NCI-H187 treated with DMSO at 0.1 percent for 48 hours (cell line): ENCODE results near the gene ATP6V1G3.
"Not testable (repeated sequence)": the region's sequence is repeated elsewhere in the genome, so short reads cannot be mapped to it uniquely, and the experiment has no call there.

Source experiments
- DNase-seq: peaks from one replicate; lab custom pipeline; 2025; lab: John Stamatoyannopoulos, UW

The ATP6V1G3 gene

GRCh38 chr1:198542632-198543031 lies 2.2 kb upstream of the ATP6V1G3 start:
- DNase-seq, result no peak

DNA sequence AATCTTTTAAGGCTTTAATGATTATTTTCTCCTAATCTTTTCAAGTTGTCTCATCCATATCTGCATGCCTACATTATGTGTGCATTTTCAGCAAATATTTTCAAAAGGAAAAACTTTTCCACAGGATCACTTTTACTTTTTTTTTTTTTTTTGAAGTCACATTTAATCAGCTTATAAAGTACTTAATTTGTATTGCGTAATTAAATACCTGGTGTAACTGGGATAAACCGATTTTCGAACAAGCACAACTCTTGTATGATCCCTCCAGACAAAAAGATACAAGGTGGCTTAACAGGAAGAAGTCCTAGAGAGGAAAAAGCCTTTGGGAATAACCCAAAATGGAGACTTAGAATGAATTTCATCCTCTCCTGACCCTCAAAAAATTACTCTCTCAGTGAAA lies 1.3 kb upstream of the ATP6V1G3 start:
- DNase-seq, result no peak

- DNase-seq, result no peak
These were observed 1.7 kb downstream of the ATP6V1G3 start for GRCh38 chr1:198538579-198539364.

DNA sequence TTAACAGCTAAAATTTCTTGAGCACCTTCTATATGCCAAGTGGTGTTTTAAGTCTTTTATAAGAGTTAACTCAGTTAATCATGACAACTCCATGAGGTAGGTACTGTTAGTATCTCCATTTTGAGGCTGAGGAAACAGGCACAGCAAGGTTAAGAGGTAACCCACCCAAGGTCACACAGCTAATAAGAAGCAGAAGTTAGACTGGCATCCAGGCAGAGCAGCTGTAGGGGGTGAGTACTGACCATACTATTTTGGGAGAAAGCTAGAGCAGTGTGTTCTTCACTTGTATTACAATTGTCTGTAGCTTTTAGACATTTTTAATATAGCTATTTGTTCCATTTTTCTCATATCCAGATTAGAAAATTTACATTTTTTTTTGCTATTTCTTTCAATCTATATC lies 4.8 kb downstream of the ATP6V1G3 start:
- DNase-seq, result no peak

DNA sequence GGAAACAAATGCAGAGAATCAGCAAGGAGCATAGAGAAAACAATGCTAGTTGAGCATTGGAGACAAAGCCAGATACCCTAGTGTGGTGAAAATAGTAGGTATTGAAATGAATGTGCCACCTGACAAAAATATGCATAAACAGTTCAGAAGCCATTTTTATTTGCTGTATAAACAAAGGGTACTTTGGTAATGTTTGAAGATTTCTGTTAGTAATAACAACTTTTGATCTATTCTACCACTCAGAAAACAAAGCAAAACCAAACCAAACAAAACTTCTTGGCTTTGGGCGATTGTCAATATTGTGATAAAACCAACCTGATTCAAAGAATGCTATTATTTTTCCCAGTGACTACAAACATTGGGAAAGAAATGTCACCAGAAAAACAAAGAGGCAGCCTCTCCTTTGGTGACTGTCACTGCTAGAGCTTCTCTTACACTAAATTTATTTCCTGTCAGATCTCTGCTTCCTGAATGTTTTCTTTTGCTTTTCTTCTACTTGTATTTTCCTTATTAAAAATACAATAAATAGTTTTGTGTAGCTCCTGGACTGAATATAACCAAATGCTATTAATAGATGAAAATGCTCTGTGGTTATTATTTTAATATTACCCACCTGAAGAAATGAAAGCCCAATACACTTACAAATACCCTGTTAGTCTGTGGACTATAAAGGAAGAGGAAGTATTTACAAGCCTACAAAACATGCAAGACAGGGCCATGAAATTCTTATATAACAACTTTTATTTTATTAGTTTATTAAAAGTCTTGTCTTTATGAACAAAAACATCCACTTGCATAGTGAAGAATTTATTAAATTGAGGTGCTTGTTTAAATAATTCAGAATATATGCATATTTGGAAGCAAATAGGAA lies 5.7 kb downstream of the ATP6V1G3 start:
- no peak for DNase-seq

DNA sequence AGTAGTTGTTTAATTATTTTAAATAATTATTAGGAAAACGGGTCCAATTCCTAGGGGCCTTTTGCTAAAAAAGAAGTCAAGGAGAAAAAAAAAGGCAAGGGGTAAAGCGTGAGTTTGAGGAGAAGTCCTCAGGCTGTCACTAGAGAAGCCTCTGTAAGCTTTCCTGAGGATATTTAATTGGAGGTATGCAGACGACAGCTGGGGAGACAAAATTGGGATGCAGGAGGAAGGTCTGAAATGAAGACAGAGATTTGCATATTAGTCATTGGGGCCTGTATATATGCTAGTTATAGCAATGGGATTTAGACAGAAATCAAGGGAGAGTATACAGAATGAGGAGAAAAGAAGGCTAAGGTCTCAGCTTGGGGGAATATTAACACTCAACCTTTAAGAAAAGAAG lies 8.6 kb downstream of the ATP6V1G3 start:
- no peak for DNase-seq

- no peak for DNase-seq
These were observed 9.5 kb downstream of the ATP6V1G3 start for GRCh38 chr1:198530953-198531352.

- DNase-seq, result no peak
These were observed 11.1 kb downstream of the ATP6V1G3 start for GRCh38 chr1:198529414-198529813.

- no peak for DNase-seq
These were observed 12.1 kb downstream of the ATP6V1G3 start for GRCh38 chr1:198528364-198528763.

DNA sequence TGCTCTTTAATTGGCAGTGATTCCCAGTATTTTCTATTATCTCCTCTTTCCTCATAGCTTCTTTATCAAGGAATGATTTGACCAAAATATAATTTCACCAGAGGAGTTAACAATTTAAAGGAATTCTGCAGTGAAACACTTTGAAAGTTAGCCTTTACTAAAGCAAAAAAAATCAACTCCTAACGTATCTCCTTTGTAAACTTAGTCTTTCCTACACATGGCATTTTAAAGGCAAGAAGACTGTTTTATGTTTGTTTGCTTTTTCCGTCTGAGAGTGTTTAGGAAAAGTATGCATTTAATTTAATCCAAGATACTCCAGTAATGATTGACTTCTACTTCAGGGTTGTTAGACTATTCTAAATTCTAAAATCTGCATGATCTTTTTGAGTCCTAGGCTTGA lies 15.9 kb downstream of the ATP6V1G3 start:
- DNase-seq, result no peak

DNA sequence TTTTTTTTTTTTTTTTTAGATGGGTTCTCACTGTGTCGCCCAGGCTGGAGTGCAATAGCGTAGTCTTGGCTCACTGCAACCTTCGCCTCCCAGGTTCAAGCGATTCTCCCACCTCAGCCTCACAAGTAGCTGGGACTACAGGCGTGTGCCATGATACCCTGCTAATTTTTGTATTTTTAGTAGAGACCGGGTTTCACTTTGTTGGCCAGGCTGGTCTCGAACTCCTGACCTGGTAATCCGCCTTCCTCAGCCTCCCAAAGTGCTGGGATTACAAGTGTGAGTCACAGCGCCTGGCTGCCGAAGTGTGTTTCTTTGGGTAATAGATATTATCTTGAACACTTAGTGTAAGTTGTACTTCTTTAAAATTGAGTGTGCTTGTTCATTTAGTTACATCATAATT lies 16.4 kb downstream of the ATP6V1G3 start:
- not testable (repeated sequence) for DNase-seq

GRCh38 chr1:198523182-198523950 lies 17.1 kb downstream of the ATP6V1G3 start:
- no peak for DNase-seq

DNA sequence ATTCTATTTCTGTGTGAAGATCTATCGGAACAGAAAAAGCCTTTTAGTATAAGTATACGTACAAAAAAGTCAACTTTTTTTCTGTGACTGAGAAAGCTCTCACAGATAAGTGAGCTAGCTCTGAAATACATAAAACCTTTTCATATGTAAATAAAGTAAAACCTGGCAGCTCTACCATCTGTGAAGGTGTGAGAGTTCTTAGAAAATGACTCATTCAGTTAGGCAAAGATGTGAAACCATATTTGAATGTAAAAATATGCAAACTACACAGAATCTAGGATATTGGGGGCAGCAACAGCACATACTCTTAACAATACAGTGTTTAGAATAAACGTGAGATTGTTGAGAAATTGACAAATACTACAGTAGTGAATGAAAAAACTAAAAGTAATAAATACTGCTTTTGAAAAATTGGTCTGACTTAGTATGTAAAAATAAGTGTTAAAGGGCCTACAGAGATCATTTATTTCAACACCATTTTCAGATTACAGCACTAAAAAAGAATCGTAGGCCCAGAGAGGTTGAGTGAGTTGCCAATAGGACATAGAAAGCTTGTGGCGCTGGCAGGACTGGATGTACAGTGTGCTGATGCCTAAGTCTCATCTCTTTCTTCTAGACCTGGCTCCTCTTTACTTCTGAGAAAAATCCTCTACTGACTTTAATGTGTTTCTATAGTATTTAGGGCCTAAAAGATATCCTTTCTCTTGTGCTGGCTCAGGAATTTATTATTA lies 19.8 kb downstream of the ATP6V1G3 start:
- no peak for DNase-seq

- DNase-seq, result no peak
These were observed 20.6 kb downstream of the ATP6V1G3 start for GRCh38 chr1:198519639-198520501.

DNA sequence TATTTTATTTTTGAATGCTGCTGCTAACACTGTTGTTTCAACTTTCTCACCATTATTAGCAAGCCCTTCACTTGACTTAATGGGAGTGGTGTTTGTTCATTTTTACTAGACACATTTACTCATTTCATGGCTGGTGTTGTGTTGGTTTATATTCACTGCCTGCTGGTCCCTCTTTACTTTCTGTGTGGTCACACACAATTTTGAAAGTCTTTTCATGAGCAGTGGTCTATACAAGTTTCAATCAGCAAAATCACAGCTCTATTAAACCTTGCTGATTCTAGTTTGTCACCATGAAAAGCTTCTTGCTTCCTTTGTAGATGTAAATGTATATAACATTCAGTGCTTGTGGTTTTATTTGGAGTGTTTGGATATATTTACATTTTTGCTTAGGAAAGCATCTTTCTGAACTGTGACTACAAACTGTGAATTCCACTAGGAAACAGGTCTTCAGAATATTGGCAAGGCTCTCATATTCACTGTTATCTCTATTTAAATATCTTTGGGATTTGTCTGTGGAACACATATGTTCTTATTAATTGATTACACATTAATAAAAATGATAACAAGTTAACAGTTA lies 22.8 kb downstream of the ATP6V1G3 start:
- no peak for DNase-seq

GRCh38 chr1:198500096-198500495 lies 40.4 kb downstream of the ATP6V1G3 start:
- DNase-seq, result no peak

- DNase-seq, result no peak
These were observed 40.9 kb downstream of the ATP6V1G3 start for GRCh38 chr1:198499588-198499987.

- no peak for DNase-seq
These were observed 41.6 kb downstream of the ATP6V1G3 start for GRCh38 chr1:198498881-198499280.

GRCh38 chr1:198498103-198498385 lies 42.4 kb downstream of the ATP6V1G3 start:
- no peak for DNase-seq

DNA sequence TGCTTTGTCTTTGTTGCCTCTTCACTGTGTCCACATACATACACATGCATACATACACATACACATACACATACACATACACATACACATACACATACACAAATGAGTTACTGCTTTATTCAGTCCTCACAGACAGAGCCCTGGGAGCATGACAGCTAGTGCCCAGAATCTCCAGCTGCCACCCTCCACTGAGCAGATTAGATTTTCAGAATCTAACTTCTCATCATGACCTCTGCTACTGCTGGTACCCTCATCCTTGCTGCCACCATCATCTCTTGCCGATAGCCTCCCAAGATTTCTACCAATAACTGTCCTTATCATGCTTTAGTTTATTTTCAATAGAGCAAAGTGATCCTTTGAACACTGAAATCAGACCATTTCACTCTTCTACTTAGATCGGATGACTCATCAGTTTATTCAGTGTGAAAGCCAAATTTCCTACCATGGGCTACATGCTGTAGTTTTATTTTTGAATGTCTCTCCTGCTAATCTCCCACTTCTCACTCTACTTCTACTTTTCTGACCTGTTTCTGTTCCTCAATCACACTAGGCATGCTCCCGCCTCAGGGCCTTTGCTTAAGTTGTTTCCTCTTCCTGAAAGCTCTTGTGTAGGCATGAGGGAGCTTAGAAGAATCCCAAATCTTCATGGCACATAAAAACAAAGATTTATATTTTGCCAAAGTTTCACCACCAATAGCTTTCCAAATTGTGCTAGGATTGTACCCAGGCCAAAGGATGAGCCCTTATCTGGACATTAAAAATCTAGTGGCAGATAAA lies 43.0 kb downstream of the ATP6V1G3 start:
- no peak for DNase-seq
